Fibroblast of skin of left quadriceps (primary cell): Measurements from ENCODE around the gene ATP6V1B1.

Source experiments
- DNase-seq, 2 experiments: peaks; one replicate each; pipeline ENCODE4 v3.0.0-alpha.2; 2013; ENCODE audit warnings: low read depth in 2 of 2

The ATP6V1B1 gene

GRCh38 chr2:70966681-70967080 is 31.0 kb downstream of the ATP6V1B1 start:
- DNase-seq, result no peak

- DNase-seq, result no peak
These were observed 31.5 kb downstream of the ATP6V1B1 start for GRCh38 chr2:70967189-70967588.

GRCh38 chr2:70974592-70974991 is 38.9 kb downstream of the ATP6V1B1 start:
- no peak for DNase-seq

GRCh38 chr2:70975237-70975636 is 39.5 kb downstream of the ATP6V1B1 start:
- DNase-seq, result no peak

GRCh38 chr2:70977605-70978205 is 42.0 kb downstream of the ATP6V1B1 start:
- DNase-seq, result peak; percentile 52 to 53

- no peak for DNase-seq
These were observed 42.9 kb downstream of the ATP6V1B1 start, which contains the start of gene ANKRD53 for GRCh38 chr2:70978341-70979179. Gene ANKRD53 (plus strand): TSS chr2:70978630. CDS start chr2:70978646, 16 bp downstream.

GRCh38 chr2:70979180-70979488 is 43.4 kb downstream of the ATP6V1B1 start:
- DNase-seq, result no peak

- no peak for DNase-seq
These were observed 43.9 kb downstream of the ATP6V1B1 start for GRCh38 chr2:70979626-70980025.

- no peak for DNase-seq
These were observed 45.7 kb downstream of the ATP6V1B1 start for GRCh38 chr2:70981421-70981820.

- no peak for DNase-seq
These were observed 46.4 kb downstream of the ATP6V1B1 start for GRCh38 chr2:70981866-70982810.

- DNase-seq, result no peak
These were observed 47.3 kb downstream of the ATP6V1B1 start for GRCh38 chr2:70982971-70983370.

- DNase-seq, result no peak
These were observed 48.0 kb downstream of the ATP6V1B1 start for GRCh38 chr2:70983506-70984227.

GRCh38 chr2:70984228-70984575 is 48.5 kb downstream of the ATP6V1B1 start:
- no peak for DNase-seq

- DNase-seq, result no peak
These were observed 49.0 kb downstream of the ATP6V1B1 start for GRCh38 chr2:70984576-70985282.

GRCh38 chr2:70985283-70985688 is 49.6 kb downstream of the ATP6V1B1 start:
- DNase-seq, result no peak

GRCh38 chr2:70985956-70986355 is 50.3 kb downstream of the ATP6V1B1 start:
- DNase-seq, result no peak

- no peak for DNase-seq
These were observed 50.9 kb downstream of the ATP6V1B1 start for GRCh38 chr2:70986499-70987189.

- DNase-seq, result no peak
These were observed 51.7 kb downstream of the ATP6V1B1 start for GRCh38 chr2:70987386-70987785.

GRCh38 chr2:70988151-70988550 is 52.5 kb downstream of the ATP6V1B1 start:
- no peak for DNase-seq
